Natural killer cell (primary cell): ENCODE results near the gene NRP2. TPM values are rescaled to one million over a fixed set of nuclear protein-coding genes. Genes with fewer than 3 reads are reported as not detected.

ENCODE experiments used
- ATAC-seq, 3 donors: fragments of 150-1000 bp in 2 of 3; fragments of 200-7000 bp in 1 of 3; cut with Tn5 transposase; 1 replicate in 1 of 3; 2 replicates in 2 of 3; pipeline ENCODE4 v1.10.0; 2021; ENCODE audit warnings: mild to moderate bottlenecking in 2 of 3, moderate library complexity in 2 of 3
- DNase-seq, 2 donors: peaks; one replicate each; pipeline versions ENCODE4 v3.0.0 to v3.0.0-alpha.2; 2013 to 2021; ENCODE audit warnings: mixed read lengths in 1 of 2
- H3K27ac ChIP-seq: one replicate; pipeline ENCODE4 v1.5.1; 2013; ENCODE audit warnings: mild to moderate bottlenecking, low read length
- H3K27me3 ChIP-seq: one replicate; pipeline ENCODE4 v1.6.1; 2013; ENCODE audit warnings: low read length; ENCODE audit not compliant: control insufficient read depth, insufficient read depth
- H3K36me3 ChIP-seq: one replicate; pipeline ENCODE4 v1.6.1; 2013; ENCODE audit warnings: low read length; ENCODE audit not compliant: control insufficient read depth, insufficient read depth
- H3K4me1 ChIP-seq: one replicate; pipeline ENCODE4 v1.6.1; 2013; ENCODE audit warnings: low read length; ENCODE audit not compliant: control insufficient read depth, insufficient read depth
- H3K4me3 ChIP-seq: one replicate; pipeline ENCODE4 v1.5.1; 2013; ENCODE audit warnings: low read length
- H3K9me3 ChIP-seq: one replicate; pipeline ENCODE4 v1.6.1; 2013; ENCODE audit warnings: low read length; ENCODE audit not compliant: control insufficient read depth, insufficient read depth
- H3K27ac Mint-ChIP-seq, 2 donors: one replicate each; pipeline ENCODE4 v1.8.0; 2022; ENCODE audit warnings: mild to moderate bottlenecking in 2 of 2, mixed read lengths in 2 of 2, moderate library complexity in 1 of 2
- H3K27me3 Mint-ChIP-seq, 2 donors: one replicate each; pipeline ENCODE4 v1.8.0; 2022; ENCODE audit warnings: low read depth in 2 of 2, mixed read lengths in 2 of 2
- H3K36me3 Mint-ChIP-seq: one replicate; pipeline ENCODE4 v1.8.0; 2022; ENCODE audit warnings: mixed read lengths
- H3K4me1 Mint-ChIP-seq, 2 donors: one replicate each; pipeline ENCODE4 v1.8.0; 2022; ENCODE audit warnings: mixed read lengths in 2 of 2
- H3K4me3 Mint-ChIP-seq: one replicate; pipeline ENCODE4 v1.8.0; 2022; ENCODE audit warnings: mild to moderate bottlenecking, moderate library complexity, mixed read lengths
- H3K9me3 Mint-ChIP-seq, 2 donors: one replicate each; pipeline ENCODE4 v1.8.0; 2022; ENCODE audit warnings: mixed read lengths in 2 of 2
- CTCF ChIP-seq: fragments of 200-600 bp; IDR thresholded peaks from one replicate; pipeline ENCODE4 v1.8.0; 2022; ENCODE audit warnings: antibody characterized with exemption
- WGBS: methylation state at CpG from one replicate; pipeline ENCODE4 v1.1.7; 2013; ENCODE audit warnings: missing lambda C conversion rate; ENCODE audit not compliant: insufficient coverage; 5-methylcytosine and 5-hydroxymethylcytosine counted together
- intact Hi-C: fragments of 100-400 bp; cut with micrococcal nuclease; formaldehyde crosslinking; loops from one replicate; pipeline ENCODE4 v1.14.2; 2022
- total RNA-seq, 4 donors: library from RNA; stranded (reverse); fragments of 120-200 nt in 1 of 4; gene quantifications; one replicate each; pipeline versions ENCODE4 v1.2.3 to v1.2.4, GENCODE V29; 2013 to 2022

NRP2 gene
- total RNA-seq, 3 donors from 2014 or later (not counting 1 experiment from before 2014, with no cell fraction given), result 0.40 TPM; not detected in 2

GRCh38 chr2:205778356-205778755 is 96.1 kb downstream of the NRP2 start:
- Mint-ChIP-seq H3K27ac (no peak overlapping the region), H3K9me3 (no peaks in the 10 kb centered on the region), H3K27me3 (peaks cover 15 to 38% of the 10 kb centered on the region in 2 donors), H3K4me1 (no peaks in the 10 kb centered on the region), H3K36me3 (no peaks in the 10 kb centered on the region), H3K4me3 (no peak overlapping the region)
- no peak overlapping the region for H3K27ac ChIP-seq
- TF ChIP-seq CTCF, result no peak
- ATAC-seq, result no peak
- H3K36me3 ChIP-seq, result no peaks in the 10 kb centered on the region
- H3K4me3 ChIP-seq, result no peak overlapping the region
- no peaks in the 10 kb centered on the region for H3K4me1 ChIP-seq
- intact Hi-C loops, result no loop called here
- H3K27me3 ChIP-seq, result no peaks in the 10 kb centered on the region
- DNase-seq, result no peak
- WGBS, result 84% methylated on average over 3 of the region's 3 CpGs
- H3K9me3 ChIP-seq, result no peaks in the 10 kb centered on the region

GRCh38 chr2:205780645-205781044 is 98.3 kb downstream of the NRP2 start:
- no peaks in the 10 kb centered on the region for H3K36me3 ChIP-seq
- H3K27me3 ChIP-seq, result no peaks in the 10 kb centered on the region
- H3K4me1 ChIP-seq, result no peaks in the 10 kb centered on the region
- no peak overlapping the region for H3K27ac ChIP-seq
- Mint-ChIP-seq H3K9me3 (no peaks in the 10 kb centered on the region), H3K4me1 (no peaks in the 10 kb centered on the region), H3K36me3 (no peaks in the 10 kb centered on the region), H3K27me3 (peaks cover 9 to 27% of the 10 kb centered on the region in 2 donors), H3K27ac (no peak overlapping the region), H3K4me3 (no peak overlapping the region)
- H3K4me3 ChIP-seq, result no peak overlapping the region
- no peak for ATAC-seq
- H3K9me3 ChIP-seq, result no peaks in the 10 kb centered on the region
- intact Hi-C loops, result no loop called here
- DNase-seq, result no peak
- no peak for TF ChIP-seq CTCF
- WGBS, result 47% methylated on average over 2 of the region's 2 CpGs

GRCh38 chr2:205781244-205781931 is 99.1 kb downstream of the NRP2 start:
- intact Hi-C loops, result no loop called here
- Mint-ChIP-seq H3K36me3 (no peaks in the 10 kb centered on the region), H3K4me1 (no peaks in the 10 kb centered on the region), H3K9me3 (no peaks in the 10 kb centered on the region), H3K4me3 (no peak overlapping the region), H3K27ac (no peak overlapping the region), H3K27me3 (peaks cover 5 to 22% of the 10 kb centered on the region in 2 donors)
- Histone ChIP-seq H3K4me3 (no peak overlapping the region), H3K27ac (no peak overlapping the region), H3K36me3 (no peaks in the 10 kb centered on the region), H3K4me1 (no peaks in the 10 kb centered on the region), H3K27me3 (no peaks in the 10 kb centered on the region), H3K9me3 (no peaks in the 10 kb centered on the region)
- TF ChIP-seq CTCF, result no peak
- DNase-seq, result no peak
- ATAC-seq, result no peak
- 46% methylated on average over 4 of the region's 5 CpGs for WGBS

- no peaks in the 10 kb centered on the region for H3K36me3 Mint-ChIP-seq
- no peak overlapping the region for H3K4me3 ChIP-seq
Measured at GRCh38 chr2:205782941-205783340, 100.6 kb downstream of the NRP2 start.

More at GRCh38 chr2:205782941-205783340, 100.6 kb downstream of the NRP2 start:
- H3K27me3 ChIP-seq, result no peaks in the 10 kb centered on the region
- H3K27ac Mint-ChIP-seq, result no peak overlapping the region
- H3K9me3 Mint-ChIP-seq, result no peaks in the 10 kb centered on the region
- TF ChIP-seq CTCF, result no peak
- DNase-seq (no peak), ATAC-seq (no peak)
- 75% methylated on average over 2 of the region's 4 CpGs for WGBS
- H3K4me1 Mint-ChIP-seq, result no peaks in the 10 kb centered on the region
- H3K4me3 Mint-ChIP-seq, result no peak overlapping the region
- no peak overlapping the region for H3K27ac ChIP-seq
- no peaks in the 10 kb centered on the region for H3K9me3 ChIP-seq
- H3K4me1 ChIP-seq, result no peaks in the 10 kb centered on the region
- intact Hi-C loops, result no loop called here
- H3K27me3 Mint-ChIP-seq, result peaks cover 2 to 6% of the 10 kb centered on the region in 2 donors
- H3K36me3 ChIP-seq, result no peaks in the 10 kb centered on the region
